Activated B cell treated with CpG ODN at 0.5 μM for 24 hours (primary cell): ENCODE results near the gene PTRHD1. TPM values are rescaled to one million over a fixed set of nuclear protein-coding genes. Genes with fewer than 3 reads are reported as not detected.
"Not testable (repeated sequence)": the region's sequence is repeated elsewhere in the genome, so short reads cannot be mapped to it uniquely, and the experiment has no call there.

ENCODE experiments used
- ATAC-seq: fragments of 200-7000 bp; cut with Tn5 transposase; one replicate; pipeline ENCODE4 v1.10.0; 2021; ENCODE audit warnings: low read depth, mild to moderate bottlenecking, moderate library complexity
- CTCF ChIA-PET: fragments of 350-600 bp; sonication (Branson Sonifier 250); formaldehyde crosslinking; loops from one replicate; lab custom pipeline; 2021; ENCODE audit warnings: antibody characterized with exemption; lab: Charles Lee
- POLR2A ChIA-PET: fragments of 350-600 bp; sonication (Branson Sonifier 250); formaldehyde crosslinking; loops from one replicate; lab custom pipeline; 2021; ENCODE audit warnings: antibody characterized with exemption; lab: Charles Lee
- DNase-seq: peaks from one replicate; pipeline ENCODE4 v3.0.0; 2022
- H3K27ac Mint-ChIP-seq: one replicate; pipeline ENCODE4 v1.8.0; 2020; ENCODE audit warnings: mixed read lengths
- H3K27me3 Mint-ChIP-seq: one replicate; pipeline ENCODE4 v1.8.0; 2021; ENCODE audit warnings: mixed read lengths
- H3K36me3 Mint-ChIP-seq: one replicate; pipeline ENCODE4 v1.8.0; 2021; ENCODE audit warnings: low read depth, mixed read lengths
- H3K4me1 Mint-ChIP-seq: one replicate; pipeline ENCODE4 v1.8.0; 2021; ENCODE audit warnings: mixed read lengths
- H3K4me3 Mint-ChIP-seq: one replicate; pipeline ENCODE4 v1.8.0; 2020; ENCODE audit warnings: mild to moderate bottlenecking, mixed read lengths
- H3K9me3 Mint-ChIP-seq: one replicate; pipeline ENCODE4 v1.8.0; 2020; ENCODE audit warnings: mixed read lengths
- intact Hi-C: fragments of 100-400 bp; cut with micrococcal nuclease; formaldehyde crosslinking; loops from one replicate; pipeline ENCODE4 v1.15.1; 2024
- total RNA-seq: library from RNA; stranded (reverse); gene quantifications from 2 replicates; pipeline ENCODE4 v1.2.3, GENCODE V29; 2022
- TF ChIP-seq, protein P1 (sequence below): fragments of 200-600 bp; IDR thresholded peaks from one replicate; pipeline ENCODE4 v1.8.0; 2022; ENCODE audit warnings: antibody characterized with exemption, mild to moderate bottlenecking

The PTRHD1 gene
- total RNA-seq, 1 donor from 2014 or later: 41.1 TPM

DNA sequence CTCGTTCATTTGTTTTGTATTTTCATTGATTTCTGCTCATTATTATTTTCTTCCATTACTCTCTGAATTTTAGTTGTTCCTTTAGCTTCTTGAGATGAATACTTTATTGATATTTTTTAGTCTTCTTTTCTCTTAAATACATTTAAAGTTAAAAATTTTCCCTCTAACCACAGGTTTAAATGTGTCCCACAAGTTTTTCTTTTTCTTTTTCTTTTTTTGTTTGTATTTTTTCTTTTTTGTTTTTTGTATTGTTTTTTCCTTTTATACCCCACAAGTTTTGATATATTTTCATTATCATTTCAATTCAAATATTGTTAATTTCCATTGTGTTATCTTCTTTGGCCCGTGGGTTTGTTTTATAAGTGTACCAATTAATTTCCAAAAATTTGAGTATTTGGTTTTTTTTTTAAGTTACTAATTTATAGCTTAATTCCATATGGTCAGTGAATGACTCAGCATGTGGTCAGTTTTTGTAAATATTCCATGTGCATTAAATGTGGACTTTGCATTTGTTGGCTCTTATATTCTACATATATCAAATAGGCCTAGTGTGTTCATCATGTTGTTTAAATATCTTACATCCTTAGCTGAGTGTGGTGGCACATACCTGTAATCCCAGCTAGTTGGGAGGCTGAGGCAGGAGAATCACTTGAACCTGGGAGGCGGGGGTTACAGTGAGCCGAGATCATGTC is 16.3 kb upstream of the PTRHD1 start:
- no peak for DNase-seq
- no peak for ATAC-seq
- ChIA-PET POLR2A (interaction anchor here (0.5 to 1.2 kb wide), 2 partner anchors 319 to 402 kb away, joined by 3 to 6 read pairs; partner anchors contain the start of gene NCOA1), CTCF (no interaction called here)
- H3K4me3 Mint-ChIP-seq: no peak overlapping the region
- H3K9me3 Mint-ChIP-seq: peaks cover 6% of the 10 kb centered on the region
- no peaks in the 10 kb centered on the region for H3K4me1 Mint-ChIP-seq
- no peaks in the 10 kb centered on the region for H3K27me3 Mint-ChIP-seq
- intact Hi-C loops: no loop called here
- no peak overlapping the region for H3K27ac Mint-ChIP-seq
- peaks cover 24% of the 10 kb centered on the region for H3K36me3 Mint-ChIP-seq
- TF ChIP-seq, protein P1, sequence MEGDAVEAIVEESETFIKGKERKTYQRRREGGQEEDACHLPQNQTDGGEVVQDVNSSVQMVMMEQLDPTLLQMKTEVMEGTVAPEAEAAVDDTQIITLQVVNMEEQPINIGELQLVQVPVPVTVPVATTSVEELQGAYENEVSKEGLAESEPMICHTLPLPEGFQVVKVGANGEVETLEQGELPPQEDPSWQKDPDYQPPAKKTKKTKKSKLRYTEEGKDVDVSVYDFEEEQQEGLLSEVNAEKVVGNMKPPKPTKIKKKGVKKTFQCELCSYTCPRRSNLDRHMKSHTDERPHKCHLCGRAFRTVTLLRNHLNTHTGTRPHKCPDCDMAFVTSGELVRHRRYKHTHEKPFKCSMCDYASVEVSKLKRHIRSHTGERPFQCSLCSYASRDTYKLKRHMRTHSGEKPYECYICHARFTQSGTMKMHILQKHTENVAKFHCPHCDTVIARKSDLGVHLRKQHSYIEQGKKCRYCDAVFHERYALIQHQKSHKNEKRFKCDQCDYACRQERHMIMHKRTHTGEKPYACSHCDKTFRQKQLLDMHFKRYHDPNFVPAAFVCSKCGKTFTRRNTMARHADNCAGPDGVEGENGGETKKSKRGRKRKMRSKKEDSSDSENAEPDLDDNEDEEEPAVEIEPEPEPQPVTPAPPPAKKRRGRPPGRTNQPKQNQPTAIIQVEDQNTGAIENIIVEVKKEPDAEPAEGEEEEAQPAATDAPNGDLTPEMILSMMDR: no peak

DNA sequence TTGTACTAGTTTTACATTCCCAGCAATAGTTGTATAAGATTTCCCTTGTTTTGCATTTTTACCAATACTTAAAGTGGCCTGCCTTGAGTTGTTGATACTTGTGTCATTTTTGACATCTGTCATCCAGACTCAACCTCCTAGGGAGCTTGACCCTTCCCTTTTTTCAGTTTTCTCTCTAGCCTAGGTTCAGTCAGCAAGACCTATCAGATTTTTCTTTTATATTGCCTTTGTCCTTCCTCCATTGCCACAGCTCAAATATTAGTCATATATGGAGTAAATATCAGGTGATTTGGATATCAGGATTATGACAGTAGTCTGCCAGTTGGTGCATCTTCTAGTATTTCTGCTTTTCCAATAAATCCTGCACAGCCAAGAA is 13.5 kb upstream of the PTRHD1 start:
- Mint-ChIP-seq H3K27me3 (no peaks in the 10 kb centered on the region), H3K27ac (no peak overlapping the region), H3K9me3 (peaks cover 6% of the 10 kb centered on the region), H3K36me3 (peaks cover 31% of the 10 kb centered on the region), H3K4me1 (no peaks in the 10 kb centered on the region), H3K4me3 (no peak overlapping the region)
- CTCF ChIA-PET: no interaction called here
- no peak for DNase-seq
- ATAC-seq: no peak
- intact Hi-C loops: no loop called here
- TF ChIP-seq, protein P1: no peak
- POLR2A ChIA-PET: interaction anchor here (0.6 kb wide), 1 partner anchor 151 kb away, joined by 3 read pairs; no protein-coding TSS in a partner anchor

DNA sequence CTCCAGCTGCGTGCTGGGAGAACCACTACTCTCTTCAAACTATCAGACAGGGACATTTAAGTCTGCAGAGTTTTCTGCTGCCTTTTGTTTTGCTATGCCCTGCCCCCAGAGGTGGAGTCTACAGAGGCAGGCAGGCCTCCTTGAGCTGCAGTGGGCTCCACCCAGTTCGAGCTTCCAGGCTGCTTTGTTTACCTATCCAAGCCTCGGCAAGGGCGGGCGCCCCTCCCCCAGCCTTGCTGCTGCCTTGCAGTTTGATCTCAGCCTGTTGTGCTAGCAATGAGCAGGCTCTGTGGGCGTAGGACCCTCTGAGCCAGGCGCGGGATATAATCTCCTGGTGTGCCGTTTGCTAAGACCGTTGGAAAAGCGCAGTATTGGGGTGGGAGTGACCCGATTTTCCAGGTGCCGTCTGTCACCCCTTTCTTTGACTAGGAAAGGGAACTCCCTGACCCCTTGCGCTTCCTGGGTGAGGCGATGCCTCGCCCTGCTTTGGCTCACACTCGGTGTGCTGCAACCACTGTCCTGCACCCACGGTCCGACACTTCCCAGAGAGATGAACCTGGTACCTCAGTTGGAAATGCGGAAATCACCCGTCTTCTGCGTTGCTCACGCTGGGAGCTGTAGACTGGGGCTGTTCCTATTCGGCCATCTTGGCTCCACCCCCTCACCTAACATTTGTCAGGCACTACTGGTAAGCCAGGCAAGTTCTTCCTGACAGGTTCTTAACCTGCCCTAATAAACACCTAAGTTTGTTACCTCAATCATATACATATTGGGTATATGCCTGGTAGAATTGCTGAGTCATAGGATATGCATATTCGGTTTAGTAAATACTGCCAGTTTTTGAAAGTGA is 12.8 kb upstream of the PTRHD1 start:
- not testable (repeated sequence) for H3K4me3 Mint-ChIP-seq

DNA sequence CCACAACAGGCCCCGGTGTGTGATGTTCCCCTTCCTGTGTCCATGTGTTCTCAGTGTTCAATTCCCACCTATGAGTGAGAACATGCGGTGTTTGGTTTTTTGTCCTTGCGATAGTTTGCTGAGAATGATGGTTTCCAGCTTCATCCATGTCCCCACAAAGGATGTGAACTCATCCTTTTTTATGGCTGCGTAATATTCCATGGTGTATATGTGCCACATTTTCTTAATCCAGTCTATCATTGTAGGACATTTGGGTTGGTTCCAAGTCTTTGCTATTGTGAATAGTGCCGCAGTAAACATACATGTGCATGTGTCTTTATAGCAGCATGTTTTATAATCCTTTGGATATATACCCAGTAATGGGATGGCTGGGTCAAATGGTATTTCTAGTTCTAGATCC is 7.3 kb upstream of the PTRHD1 start:
- H3K27me3 Mint-ChIP-seq, H3K4me1 Mint-ChIP-seq, CTCF ChIA-PET, POLR2A ChIA-PET, H3K4me3 Mint-ChIP-seq, H3K9me3 Mint-ChIP-seq, DNase-seq, H3K27ac Mint-ChIP-seq, ATAC-seq, intact Hi-C loops: not testable (repeated sequence)
- H3K36me3 Mint-ChIP-seq: peaks cover 37% of the 10 kb centered on the region

More for the DNA sequence above, 12.8 kb upstream of the PTRHD1 start:
- H3K4me1 Mint-ChIP-seq, H3K9me3 Mint-ChIP-seq, H3K27ac Mint-ChIP-seq, DNase-seq, POLR2A ChIA-PET, H3K27me3 Mint-ChIP-seq, intact Hi-C loops, ATAC-seq, CTCF ChIA-PET: not testable (repeated sequence)
- peaks cover 32% of the 10 kb centered on the region for H3K36me3 Mint-ChIP-seq

DNA sequence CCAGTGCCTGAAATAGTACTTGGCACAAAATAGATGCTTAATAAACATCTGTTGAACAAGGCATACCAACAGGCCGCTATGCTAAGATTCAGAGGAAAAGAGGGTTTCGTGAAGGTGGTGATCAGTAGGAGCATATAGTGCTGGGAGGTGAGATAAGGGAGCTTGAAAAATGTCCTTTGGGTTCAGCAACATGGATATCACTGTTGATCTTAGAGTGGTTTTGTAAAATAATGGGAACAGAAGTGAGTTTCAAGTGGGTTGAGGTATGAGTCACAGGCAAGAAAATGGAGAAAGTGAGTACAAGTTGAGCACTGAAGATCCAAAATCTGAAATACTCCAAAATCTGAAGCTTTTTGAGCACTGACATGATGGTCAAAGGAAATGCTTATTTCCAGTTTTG is 4.5 kb upstream of the PTRHD1 start:
- H3K36me3 Mint-ChIP-seq: peaks cover 33% of the 10 kb centered on the region
- no peak for ATAC-seq
- TF ChIP-seq, protein P1: no peak
- POLR2A ChIA-PET: no interaction called here
- no peak overlapping the region for H3K4me3 Mint-ChIP-seq
- no peak overlapping the region for H3K27ac Mint-ChIP-seq
- no peaks in the 10 kb centered on the region for H3K9me3 Mint-ChIP-seq
- no peak for DNase-seq
- H3K27me3 Mint-ChIP-seq: no peaks in the 10 kb centered on the region
- CTCF ChIA-PET: interaction anchor here (1.4 kb wide), 1 partner anchor 30 kb away, joined by 4 read pairs; no protein-coding TSS in a partner anchor
- H3K4me1 Mint-ChIP-seq: peaks cover 13% of the 10 kb centered on the region
- intact Hi-C loops: no loop called here
